IPS-18c (cell line): Measurements from ENCODE around the gene SRSF10.

Experiments
- H3K4me3 ChIP-seq: 2 replicates; pipeline ENCODE4 v1.7.0; 2013; ENCODE audit warnings: low read depth, mild to moderate bottlenecking, low read length, moderate library complexity; ENCODE audit not compliant: insufficient read depth
- H3K9me3 ChIP-seq: one replicate; pipeline ENCODE4 v1.6.1; 2013; ENCODE audit warnings: mild to moderate bottlenecking, low read length, moderate library complexity; ENCODE audit not compliant: control insufficient read depth, insufficient read depth

SRSF10 gene

DNA sequence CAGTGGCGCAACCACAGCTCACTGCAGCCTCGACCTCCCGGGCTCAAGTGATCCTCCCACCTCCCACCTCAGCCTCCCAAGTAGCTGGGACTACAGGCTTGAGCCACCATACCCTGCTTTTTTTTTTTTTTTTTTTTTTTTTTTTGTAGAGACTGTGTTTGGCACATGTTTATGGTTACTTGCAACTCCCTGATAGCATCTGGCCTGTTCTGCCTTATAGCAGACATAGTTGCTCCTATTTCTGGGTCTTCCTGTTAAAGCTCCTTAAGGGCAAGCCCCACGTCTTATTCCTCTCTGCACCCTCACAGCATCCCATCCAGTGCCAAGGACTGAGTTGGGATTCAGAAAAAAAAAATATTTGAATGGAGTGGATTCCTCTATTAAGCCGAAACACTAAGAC is 49.9 kb downstream of the SRSF10 start:
- Histone ChIP-seq H3K9me3 (no peaks in the 10 kb centered on the region), H3K4me3 (no peak overlapping the region)

GRCh38 chr1:23928789-23929188 is 51.3 kb downstream of the SRSF10 start:
- Histone ChIP-seq H3K4me3 (no peak overlapping the region), H3K9me3 (no peaks in the 10 kb centered on the region)

- Histone ChIP-seq H3K9me3 (peaks cover 3% of the 10 kb centered on the region), H3K4me3 (no peak overlapping the region)
Observed at GRCh38 chr1:23927097-23927496, 53.0 kb downstream of the SRSF10 start.

- no peak overlapping the region for H3K4me3 ChIP-seq
- H3K9me3 ChIP-seq = peaks cover 3% of the 10 kb centered on the region
Observed at GRCh38 chr1:23925279-23925678, 54.8 kb downstream of the SRSF10 start.

GRCh38 chr1:23924601-23925000 is 55.5 kb downstream of the SRSF10 start:
- Histone ChIP-seq H3K9me3 (peaks cover 3% of the 10 kb centered on the region), H3K4me3 (no peak overlapping the region)

- no peak overlapping the region for H3K4me3 ChIP-seq
Observed at GRCh38 chr1:23923592-23924499, 56.3 kb downstream of the SRSF10 start.

DNA sequence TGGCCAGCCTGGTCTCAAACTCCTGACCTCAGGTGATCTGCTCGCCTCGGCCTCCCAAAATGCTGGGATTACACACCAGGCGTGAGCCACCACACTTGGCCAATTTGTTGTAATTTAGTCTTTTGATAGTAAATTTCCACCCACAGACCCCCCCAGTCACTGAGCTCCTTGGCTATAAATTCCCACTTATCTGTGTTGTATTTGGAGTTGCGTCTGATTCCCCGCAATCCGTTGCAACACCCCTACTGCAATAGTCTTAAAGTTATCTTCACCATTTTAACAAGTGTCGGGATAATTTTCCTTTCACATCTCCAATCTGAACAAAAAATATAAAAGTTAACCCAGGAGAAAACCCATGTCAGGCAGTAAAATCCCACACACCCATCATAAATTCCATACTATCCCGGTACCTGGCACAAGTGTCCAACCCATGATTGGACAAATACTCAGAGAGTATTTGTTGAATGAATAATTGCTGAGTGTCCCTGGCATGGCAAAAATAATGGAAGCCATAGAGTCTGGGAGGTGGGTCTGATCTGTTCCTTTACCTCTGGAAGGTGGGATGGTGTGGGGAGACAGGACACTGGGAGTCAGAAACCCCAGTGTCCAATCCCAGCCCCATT is 57.7 kb downstream of the SRSF10 start:
- peaks cover 3% of the 10 kb centered on the region for H3K9me3 ChIP-seq
- no peak overlapping the region for H3K4me3 ChIP-seq

More at GRCh38 chr1:23923592-23924499, 56.3 kb downstream of the SRSF10 start:
- peaks cover 3% of the 10 kb centered on the region for H3K9me3 ChIP-seq

DNA sequence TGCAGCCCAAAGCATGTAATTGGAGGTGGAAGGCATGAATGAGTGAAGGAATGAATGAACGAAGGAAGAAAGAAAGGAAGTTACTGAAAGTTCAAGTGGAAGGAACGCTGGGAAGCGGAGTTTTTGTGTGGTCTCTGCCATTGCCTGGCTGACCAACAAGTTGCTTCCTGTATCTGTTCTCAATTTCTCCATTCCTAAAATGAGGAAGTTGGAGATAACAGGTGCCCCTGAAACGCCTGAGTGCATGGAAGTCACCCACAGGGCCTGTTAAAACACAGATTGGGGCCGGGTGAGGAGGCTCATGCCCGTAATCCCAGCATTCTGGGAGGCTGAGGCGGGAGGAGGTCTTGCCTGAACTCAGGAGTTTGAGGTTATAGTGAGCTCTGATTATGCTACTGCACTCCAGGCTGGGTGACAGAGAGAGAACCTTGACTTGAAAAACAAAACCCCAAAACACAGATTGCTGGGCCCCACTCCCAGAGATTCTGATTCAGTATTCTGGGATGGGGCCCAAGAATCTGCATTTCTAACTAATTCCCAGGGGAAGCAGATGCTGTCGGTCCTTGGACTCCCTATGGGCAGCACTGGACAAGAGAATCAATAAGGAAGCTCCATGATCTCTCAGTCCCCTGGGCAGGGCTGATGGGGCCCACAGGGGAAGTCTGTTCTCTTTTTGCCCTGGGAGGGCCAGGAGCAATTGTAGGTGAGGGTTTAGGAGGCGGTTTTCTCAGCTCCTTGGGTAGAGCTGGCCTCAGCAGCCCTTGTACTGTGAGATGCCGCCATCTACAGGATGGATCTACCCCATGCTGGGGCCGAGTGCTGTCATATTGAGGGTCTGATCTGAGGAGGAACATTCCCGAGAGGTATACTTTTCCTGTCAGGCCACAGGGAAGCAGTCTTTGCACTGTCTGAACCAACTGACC is 63.7 kb downstream of the SRSF10 start:
- H3K4me3 ChIP-seq = no peak overlapping the region
- no peaks in the 10 kb centered on the region for H3K9me3 ChIP-seq

DNA sequence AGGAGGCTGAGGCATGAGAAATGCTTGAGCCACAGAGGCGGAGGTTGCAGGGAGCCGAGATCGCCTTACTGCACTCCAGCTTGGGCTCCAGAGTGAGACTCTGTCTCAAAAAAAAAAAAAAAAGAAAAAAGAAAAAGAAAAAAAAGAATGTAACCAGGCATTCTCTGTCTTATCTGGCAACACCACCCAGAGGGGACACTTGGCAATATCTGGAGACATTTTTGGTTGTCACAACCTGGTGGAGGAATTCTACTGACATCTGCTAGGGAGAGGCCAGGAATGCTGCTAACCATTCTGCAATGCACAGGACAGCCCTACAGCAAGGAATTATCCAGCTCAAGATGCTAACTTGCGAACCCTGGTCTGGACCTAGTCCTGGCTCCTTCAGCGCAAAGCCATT is 64.7 kb downstream of the SRSF10 start:
- Histone ChIP-seq H3K4me3 (no peak overlapping the region), H3K9me3 (no peaks in the 10 kb centered on the region)

DNA sequence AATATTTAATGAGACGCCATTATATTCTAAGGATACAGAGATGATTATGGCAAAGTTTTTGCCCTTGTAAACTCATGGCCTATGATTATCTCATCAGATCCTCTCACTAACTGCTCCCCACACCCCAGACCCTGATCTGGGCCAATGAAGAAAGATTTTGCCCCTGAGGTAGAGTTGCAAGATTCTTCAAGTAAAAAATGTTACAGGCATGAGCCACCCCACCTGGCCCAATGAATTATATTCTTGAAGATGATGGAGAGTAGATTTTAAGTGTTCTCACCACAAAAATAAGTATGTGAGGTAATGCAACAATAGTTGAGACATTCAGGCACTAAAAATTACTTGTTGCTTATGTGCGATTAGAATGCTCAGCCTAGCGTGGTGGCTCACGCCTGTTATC is 65.2 kb downstream of the SRSF10 start:
- Histone ChIP-seq H3K4me3 (no peak overlapping the region), H3K9me3 (no peaks in the 10 kb centered on the region)
